ENCODE results near the gene TRABD2B.

- TF ChIP-seq POLR2AphosphoS5 (IDR thresholded peaks at IDR 0.05; ENCODE audit: low read depth) (no peak), CTCF (conservative IDR thresholded peaks at IDR 0.05; ENCODE audit: low read depth in 2 of 2) (no peak), JUNB (IDR thresholded peaks at IDR 0.05; ENCODE audit: unreplicated experiment) (no peak), EZH2 (IDR thresholded peaks at IDR 0.05; ENCODE audit: low read depth, unreplicated experiment) (no peak), CREB1 (CRISPR knock-in tag; IDR thresholded peaks at IDR 0.05; ENCODE audit: low read depth) (no peak), ZNF114 (CRISPR knock-in tag; IDR thresholded peaks at IDR 0.05) (no peak)
- TF ChIP-seq, protein P1, sequence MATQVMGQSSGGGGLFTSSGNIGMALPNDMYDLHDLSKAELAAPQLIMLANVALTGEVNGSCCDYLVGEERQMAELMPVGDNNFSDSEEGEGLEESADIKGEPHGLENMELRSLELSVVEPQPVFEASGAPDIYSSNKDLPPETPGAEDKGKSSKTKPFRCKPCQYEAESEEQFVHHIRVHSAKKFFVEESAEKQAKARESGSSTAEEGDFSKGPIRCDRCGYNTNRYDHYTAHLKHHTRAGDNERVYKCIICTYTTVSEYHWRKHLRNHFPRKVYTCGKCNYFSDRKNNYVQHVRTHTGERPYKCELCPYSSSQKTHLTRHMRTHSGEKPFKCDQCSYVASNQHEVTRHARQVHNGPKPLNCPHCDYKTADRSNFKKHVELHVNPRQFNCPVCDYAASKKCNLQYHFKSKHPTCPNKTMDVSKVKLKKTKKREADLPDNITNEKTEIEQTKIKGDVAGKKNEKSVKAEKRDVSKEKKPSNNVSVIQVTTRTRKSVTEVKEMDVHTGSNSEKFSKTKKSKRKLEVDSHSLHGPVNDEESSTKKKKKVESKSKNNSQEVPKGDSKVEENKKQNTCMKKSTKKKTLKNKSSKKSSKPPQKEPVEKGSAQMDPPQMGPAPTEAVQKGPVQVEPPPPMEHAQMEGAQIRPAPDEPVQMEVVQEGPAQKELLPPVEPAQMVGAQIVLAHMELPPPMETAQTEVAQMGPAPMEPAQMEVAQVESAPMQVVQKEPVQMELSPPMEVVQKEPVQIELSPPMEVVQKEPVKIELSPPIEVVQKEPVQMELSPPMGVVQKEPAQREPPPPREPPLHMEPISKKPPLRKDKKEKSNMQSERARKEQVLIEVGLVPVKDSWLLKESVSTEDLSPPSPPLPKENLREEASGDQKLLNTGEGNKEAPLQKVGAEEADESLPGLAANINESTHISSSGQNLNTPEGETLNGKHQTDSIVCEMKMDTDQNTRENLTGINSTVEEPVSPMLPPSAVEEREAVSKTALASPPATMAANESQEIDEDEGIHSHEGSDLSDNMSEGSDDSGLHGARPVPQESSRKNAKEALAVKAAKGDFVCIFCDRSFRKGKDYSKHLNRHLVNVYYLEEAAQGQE (IDR thresholded peaks at IDR 0.05; ENCODE audit: unreplicated experiment), result no peak
- TF ChIP-seq, protein P2, sequence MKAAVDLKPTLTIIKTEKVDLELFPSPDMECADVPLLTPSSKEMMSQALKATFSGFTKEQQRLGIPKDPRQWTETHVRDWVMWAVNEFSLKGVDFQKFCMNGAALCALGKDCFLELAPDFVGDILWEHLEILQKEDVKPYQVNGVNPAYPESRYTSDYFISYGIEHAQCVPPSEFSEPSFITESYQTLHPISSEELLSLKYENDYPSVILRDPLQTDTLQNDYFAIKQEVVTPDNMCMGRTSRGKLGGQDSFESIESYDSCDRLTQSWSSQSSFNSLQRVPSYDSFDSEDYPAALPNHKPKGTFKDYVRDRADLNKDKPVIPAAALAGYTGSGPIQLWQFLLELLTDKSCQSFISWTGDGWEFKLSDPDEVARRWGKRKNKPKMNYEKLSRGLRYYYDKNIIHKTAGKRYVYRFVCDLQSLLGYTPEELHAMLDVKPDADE (IDR thresholded peaks at IDR 0.05), result no peak
Measured at GRCh38 chr1:48018799-48019198, 21.6 kb upstream of the TRABD2B start.
